Activated CD4-positive, alpha-beta memory T cell treated with anti-CD3 and anti-CD28 coated beads for 36 hours (primary cell): ENCODE measurements around the gene CDRT15L2. TPM values are rescaled to one million over a fixed set of nuclear protein-coding genes. Genes with fewer than 3 reads are reported as not detected.
"Not testable (repeated sequence)": the region's sequence is repeated elsewhere in the genome, so short reads cannot be mapped to it uniquely, and the experiment has no call there.

Source experiments
- CTCF ChIA-PET: fragments of 350-600 bp; sonication (Branson Sonifier 250); formaldehyde crosslinking; loops from one replicate; lab custom pipeline; 2021; ENCODE audit warnings: antibody characterized with exemption, inconsistent platforms; lab: Charles Lee
- POLR2A ChIA-PET: fragments of 350-600 bp; sonication (Branson Sonifier 250); formaldehyde crosslinking; loops from one replicate; lab custom pipeline; 2021; ENCODE audit warnings: antibody characterized with exemption; lab: Charles Lee
- DNase-seq: peaks from one replicate; pipeline ENCODE4 v3.0.0-alpha.2; 2020
- H3K27ac Mint-ChIP-seq: one replicate; pipeline ENCODE4 v1.8.0; 2021; ENCODE audit warnings: mixed read lengths
- H3K27me3 Mint-ChIP-seq: one replicate; pipeline ENCODE4 v1.8.0; 2021; ENCODE audit warnings: mixed read lengths
- H3K36me3 Mint-ChIP-seq: one replicate; pipeline ENCODE4 v1.8.0; 2021; ENCODE audit warnings: mixed read lengths
- H3K4me1 Mint-ChIP-seq: one replicate; pipeline ENCODE4 v1.8.0; 2021; ENCODE audit warnings: low read depth, mixed read lengths
- H3K4me3 Mint-ChIP-seq: one replicate; pipeline ENCODE4 v1.8.0; 2021; ENCODE audit warnings: mild to moderate bottlenecking, mixed read lengths
- H3K9me3 Mint-ChIP-seq: one replicate; pipeline ENCODE4 v1.8.0; 2021; ENCODE audit warnings: mixed read lengths
- intact Hi-C: fragments of 100-400 bp; cut with micrococcal nuclease; formaldehyde crosslinking; loops from one replicate; pipeline ENCODE4 v1.15.1; 2023
- total RNA-seq, 2 experiments: library from RNA; stranded (reverse); gene quantifications; one replicate each; pipeline ENCODE4 v1.2.3, GENCODE V29; 2021

The CDRT15L2 gene
- total RNA-seq, 2 experiments from 2014 or later: not detected

DNA sequence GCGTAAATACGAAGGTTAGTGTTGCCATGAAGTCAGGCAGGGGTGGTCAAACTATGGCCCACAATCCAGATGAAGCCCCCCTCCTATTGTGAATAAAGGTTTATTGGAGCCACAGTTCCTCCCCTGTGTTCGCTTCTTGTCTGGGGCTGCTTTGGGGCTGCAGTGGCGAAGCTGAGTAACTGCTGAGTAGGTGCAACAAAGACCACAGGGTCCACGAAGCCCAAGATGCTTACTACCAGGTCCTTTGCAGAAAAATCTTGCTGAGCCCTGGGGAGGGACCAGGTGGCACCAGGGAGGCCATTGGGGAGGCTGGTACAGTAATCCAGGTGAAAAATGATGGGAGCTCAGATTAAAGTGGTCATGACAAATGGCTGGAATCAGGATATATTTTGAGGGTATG is 21.4 kb upstream of the CDRT15L2 start:
- H3K27ac Mint-ChIP-seq, H3K4me3 Mint-ChIP-seq, POLR2A ChIA-PET, H3K9me3 Mint-ChIP-seq, DNase-seq, H3K4me1 Mint-ChIP-seq, H3K36me3 Mint-ChIP-seq, H3K27me3 Mint-ChIP-seq, CTCF ChIA-PET, intact Hi-C loops: not testable (repeated sequence)

DNA sequence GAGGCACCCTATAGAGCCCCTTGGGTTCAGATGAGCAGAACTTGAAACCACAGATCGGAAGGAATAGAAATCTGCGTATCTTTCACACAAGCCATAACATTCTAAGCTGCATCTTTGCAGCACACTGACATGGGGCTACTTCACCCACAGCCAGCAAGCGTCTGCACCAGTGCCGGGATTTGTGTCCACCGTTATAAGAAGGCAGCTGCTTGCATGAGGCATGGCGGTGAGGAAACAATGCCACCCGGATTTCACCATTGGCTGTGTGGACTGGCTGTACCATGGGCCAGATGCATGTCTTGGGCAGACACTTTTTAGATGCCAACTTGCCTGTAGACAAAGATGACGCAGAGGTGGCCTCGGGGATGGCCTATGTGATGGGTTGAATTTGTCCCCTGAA is 20.5 kb upstream of the CDRT15L2 start:
- H3K9me3 Mint-ChIP-seq, POLR2A ChIA-PET, H3K27ac Mint-ChIP-seq: not testable (repeated sequence)

DNA sequence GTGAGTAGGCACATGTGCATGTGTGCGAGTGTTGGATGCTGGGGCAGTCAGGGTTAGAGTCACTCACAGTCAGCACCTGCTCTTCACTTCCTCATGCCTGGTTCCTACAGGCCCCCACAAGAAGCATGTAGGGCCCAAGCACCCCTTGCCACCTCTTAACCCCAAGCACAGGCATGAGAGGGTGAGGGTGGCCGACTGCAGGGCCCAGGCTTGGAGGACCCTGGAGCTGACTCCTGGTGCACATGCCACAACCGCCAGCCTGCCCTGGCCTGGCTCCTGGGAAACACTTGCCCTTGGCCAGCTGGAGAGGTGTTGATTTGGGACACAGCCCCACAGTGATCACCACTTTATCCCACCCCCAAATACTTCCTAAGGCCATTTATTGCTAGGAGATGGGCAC is 16.9 kb upstream of the CDRT15L2 start:
- no peak for DNase-seq
- no peak overlapping the region for H3K27ac Mint-ChIP-seq
- POLR2A ChIA-PET: no interaction called here
- no peaks in the 10 kb centered on the region for H3K9me3 Mint-ChIP-seq
- intact Hi-C loops: no loop called here
- CTCF ChIA-PET: no interaction called here
- H3K36me3 Mint-ChIP-seq: no peaks in the 10 kb centered on the region
- H3K27me3 Mint-ChIP-seq: peaks cover 1% of the 10 kb centered on the region
- H3K4me3 Mint-ChIP-seq: no peak overlapping the region
- H3K4me1 Mint-ChIP-seq: no peaks in the 10 kb centered on the region

More for the DNA sequence above, 20.5 kb upstream of the CDRT15L2 start:
- CTCF ChIA-PET, DNase-seq, H3K27me3 Mint-ChIP-seq, H3K4me1 Mint-ChIP-seq, H3K4me3 Mint-ChIP-seq, H3K36me3 Mint-ChIP-seq, intact Hi-C loops: not testable (repeated sequence)

DNA sequence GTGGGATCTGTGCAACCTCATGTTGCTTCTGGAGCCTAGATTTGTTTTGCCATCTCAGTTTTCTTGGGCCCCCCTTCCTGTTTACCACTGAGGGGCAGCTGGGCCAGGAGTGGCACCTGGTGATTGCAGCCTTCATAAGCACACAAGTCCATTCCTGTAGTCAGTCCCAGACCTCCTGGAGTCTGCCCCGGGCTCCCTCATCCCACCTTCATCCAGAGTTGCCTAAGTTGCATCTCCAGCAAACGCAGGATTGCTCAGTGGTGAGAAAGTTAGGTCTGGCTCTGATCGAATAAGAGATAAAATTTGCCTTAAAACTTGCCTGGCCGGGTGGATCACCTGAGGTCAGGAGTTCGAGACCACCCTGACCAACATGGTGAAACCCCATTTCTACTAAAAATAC is 14.3 kb upstream of the CDRT15L2 start:
- POLR2A ChIA-PET, CTCF ChIA-PET, H3K27me3 Mint-ChIP-seq, intact Hi-C loops, H3K4me3 Mint-ChIP-seq, H3K9me3 Mint-ChIP-seq, H3K27ac Mint-ChIP-seq, DNase-seq, H3K36me3 Mint-ChIP-seq, H3K4me1 Mint-ChIP-seq: not testable (repeated sequence)

DNA sequence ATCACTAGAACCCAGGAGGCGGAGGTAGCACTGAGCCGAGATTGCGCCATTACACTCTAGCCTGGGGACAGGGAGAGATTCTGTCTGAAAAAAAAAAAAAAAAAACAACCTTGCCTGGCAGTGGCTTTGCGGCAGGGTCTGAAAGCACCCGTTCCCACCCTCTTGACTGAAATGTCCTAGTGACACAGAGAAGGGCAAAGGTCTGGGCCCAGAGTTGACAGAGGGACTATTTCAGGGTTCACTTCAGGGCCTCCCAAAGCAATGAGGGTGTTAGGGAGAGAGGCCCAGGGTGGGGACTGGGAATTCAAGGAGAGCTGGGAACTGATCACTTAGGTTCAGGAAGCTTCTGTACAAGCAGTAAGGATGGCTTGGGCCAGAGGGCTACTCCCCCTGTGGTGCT is 13.8 kb upstream of the CDRT15L2 start:
- no peak for DNase-seq
- ChIA-PET CTCF (no interaction called here), POLR2A (no interaction called here)
- Mint-ChIP-seq H3K27ac (no peak overlapping the region), H3K36me3 (no peaks in the 10 kb centered on the region), H3K4me3 (no peak overlapping the region), H3K27me3 (peaks cover 1% of the 10 kb centered on the region), H3K9me3 (no peaks in the 10 kb centered on the region), H3K4me1 (no peaks in the 10 kb centered on the region)
- intact Hi-C loops: no loop called here

DNA sequence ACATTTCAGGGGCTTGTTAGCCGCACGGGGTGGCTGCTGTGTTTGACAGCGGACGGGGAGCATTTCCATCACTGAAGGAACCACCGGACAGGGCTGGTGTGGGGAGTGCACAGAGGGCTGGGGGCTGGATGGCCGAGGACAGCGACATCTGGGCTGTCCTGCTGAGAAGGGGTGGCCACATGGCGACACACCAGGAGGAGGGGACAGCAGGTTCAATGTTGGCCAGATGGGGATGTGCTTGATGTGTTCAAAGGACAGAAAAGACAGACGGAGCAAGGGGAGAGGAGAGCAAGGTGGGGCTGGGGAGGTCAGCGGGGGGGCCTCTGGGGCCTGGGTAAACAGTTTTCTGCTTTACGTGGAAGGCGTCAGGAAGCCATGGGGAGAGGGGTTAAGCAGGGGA is 12.8 kb upstream of the CDRT15L2 start:
- H3K27me3 Mint-ChIP-seq, CTCF ChIA-PET, POLR2A ChIA-PET: not testable (repeated sequence)

DNA sequence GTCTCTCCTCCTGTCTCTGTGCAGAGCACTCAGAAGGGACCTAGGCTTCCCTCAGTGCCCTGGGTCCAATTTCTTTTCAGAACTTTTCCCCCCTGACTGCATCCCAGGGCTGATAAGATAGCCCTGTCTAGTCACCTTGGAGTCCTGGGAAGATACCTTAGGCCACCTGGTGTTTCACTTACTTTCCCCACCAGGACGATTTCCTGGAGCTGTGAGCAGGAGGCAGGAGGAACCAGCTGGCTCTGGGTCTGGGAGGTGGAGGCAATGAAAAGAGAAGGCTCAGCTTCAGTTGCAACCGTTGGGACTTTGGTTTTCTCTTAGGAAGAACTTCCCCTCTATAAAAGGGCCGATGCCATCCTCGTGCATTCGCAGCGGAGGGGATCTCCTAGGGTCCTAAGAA is 12.1 kb upstream of the CDRT15L2 start:
- H3K4me3 Mint-ChIP-seq, H3K27me3 Mint-ChIP-seq, H3K36me3 Mint-ChIP-seq, DNase-seq, POLR2A ChIA-PET, CTCF ChIA-PET, H3K4me1 Mint-ChIP-seq, H3K9me3 Mint-ChIP-seq, H3K27ac Mint-ChIP-seq, intact Hi-C loops: not testable (repeated sequence)

More for the DNA sequence above, 12.8 kb upstream of the CDRT15L2 start:
- H3K4me1 Mint-ChIP-seq, H3K4me3 Mint-ChIP-seq, H3K27ac Mint-ChIP-seq, H3K36me3 Mint-ChIP-seq, intact Hi-C loops, DNase-seq, H3K9me3 Mint-ChIP-seq: not testable (repeated sequence)

DNA sequence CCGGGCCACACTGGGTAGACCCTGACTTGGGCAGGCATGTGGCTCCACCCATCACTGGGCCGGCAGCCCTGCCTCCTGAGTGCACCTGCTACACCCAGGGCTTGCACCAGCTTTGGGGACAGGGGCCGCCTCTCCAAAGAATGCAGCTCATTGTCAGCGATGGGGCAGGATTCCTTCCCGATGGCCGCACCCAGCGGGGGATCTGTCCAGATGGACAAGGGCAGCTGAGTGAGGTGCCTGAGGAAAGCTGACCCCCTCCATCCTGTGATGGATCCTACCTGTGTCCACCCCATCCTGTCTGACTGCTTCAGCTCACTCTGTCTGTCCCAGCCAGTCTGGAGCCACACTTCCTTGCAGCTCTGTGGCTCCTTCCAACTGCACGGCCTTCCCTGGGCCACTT is 10.9 kb upstream of the CDRT15L2 start:
- POLR2A ChIA-PET, H3K9me3 Mint-ChIP-seq, intact Hi-C loops, DNase-seq, H3K4me1 Mint-ChIP-seq, H3K27me3 Mint-ChIP-seq, H3K27ac Mint-ChIP-seq, H3K36me3 Mint-ChIP-seq, H3K4me3 Mint-ChIP-seq, CTCF ChIA-PET: not testable (repeated sequence)

DNA sequence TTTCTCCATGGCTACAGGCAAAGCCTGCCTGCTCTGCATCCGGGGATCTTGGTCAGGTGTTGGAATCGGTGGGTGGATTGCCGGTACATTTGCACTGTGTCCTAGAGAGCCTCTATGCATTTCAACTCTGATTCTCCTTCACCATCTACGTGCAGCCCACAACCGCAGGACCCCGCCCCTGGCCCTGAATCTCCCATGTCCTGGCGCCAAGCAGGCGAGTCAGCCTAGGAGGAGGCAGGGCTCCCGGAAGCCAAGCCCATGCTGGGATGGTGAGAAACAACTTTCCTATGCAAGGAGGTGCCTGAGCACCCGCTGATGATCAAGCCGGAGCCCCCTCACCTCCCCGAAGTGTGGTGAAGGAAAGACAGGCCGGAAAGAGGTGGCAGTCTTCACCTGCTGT is 7.9 kb upstream of the CDRT15L2 start:
- H3K27me3 Mint-ChIP-seq, H3K4me1 Mint-ChIP-seq, H3K9me3 Mint-ChIP-seq, H3K36me3 Mint-ChIP-seq, H3K4me3 Mint-ChIP-seq, POLR2A ChIA-PET, CTCF ChIA-PET, intact Hi-C loops, H3K27ac Mint-ChIP-seq, DNase-seq: not testable (repeated sequence)

DNA sequence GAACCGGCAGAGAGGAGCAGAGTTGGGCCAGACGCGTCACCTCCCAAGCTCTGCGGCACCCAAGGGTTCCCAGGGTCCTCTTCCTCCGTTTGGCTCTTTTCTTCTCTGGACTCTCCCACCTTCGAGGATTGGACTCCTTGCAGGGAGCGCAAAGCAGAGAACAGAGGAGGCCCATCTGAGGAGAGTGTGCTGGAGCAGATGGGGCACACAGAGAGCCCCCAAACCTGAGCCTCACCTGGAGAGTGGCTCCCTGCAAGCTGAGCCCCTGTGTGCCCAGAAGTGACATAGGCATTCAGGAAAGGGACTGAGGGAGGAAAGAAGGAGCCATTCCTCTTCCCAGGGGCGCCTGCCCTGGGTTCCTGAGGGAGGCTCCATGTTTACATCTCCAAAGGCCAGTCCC is 6.3 kb upstream of the CDRT15L2 start:
- CTCF ChIA-PET, H3K27ac Mint-ChIP-seq, H3K9me3 Mint-ChIP-seq, intact Hi-C loops, POLR2A ChIA-PET, H3K36me3 Mint-ChIP-seq, H3K27me3 Mint-ChIP-seq, DNase-seq, H3K4me1 Mint-ChIP-seq, H3K4me3 Mint-ChIP-seq: not testable (repeated sequence)

DNA sequence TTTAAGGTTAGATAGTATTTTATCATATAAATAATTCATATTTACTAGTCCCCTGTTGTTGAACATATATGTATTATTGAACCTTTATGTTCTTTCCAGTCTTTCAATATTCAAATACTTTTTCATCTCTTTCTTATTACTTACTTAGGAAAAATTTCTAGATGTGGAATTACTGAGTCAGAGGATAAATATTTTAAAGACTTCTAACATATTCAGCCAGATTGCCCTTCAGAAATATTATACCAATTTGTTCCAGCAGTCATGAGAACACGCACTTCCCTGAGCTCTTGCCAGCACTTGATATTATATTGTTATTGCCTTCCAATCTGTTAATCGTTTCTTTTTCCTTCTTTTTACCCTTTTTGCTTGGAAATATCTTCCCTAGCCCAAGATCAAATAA is 4.5 kb upstream of the CDRT15L2 start:
- CTCF ChIA-PET, H3K9me3 Mint-ChIP-seq, H3K4me3 Mint-ChIP-seq, intact Hi-C loops, H3K4me1 Mint-ChIP-seq, H3K27me3 Mint-ChIP-seq, H3K36me3 Mint-ChIP-seq, DNase-seq, POLR2A ChIA-PET, H3K27ac Mint-ChIP-seq: not testable (repeated sequence)

DNA sequence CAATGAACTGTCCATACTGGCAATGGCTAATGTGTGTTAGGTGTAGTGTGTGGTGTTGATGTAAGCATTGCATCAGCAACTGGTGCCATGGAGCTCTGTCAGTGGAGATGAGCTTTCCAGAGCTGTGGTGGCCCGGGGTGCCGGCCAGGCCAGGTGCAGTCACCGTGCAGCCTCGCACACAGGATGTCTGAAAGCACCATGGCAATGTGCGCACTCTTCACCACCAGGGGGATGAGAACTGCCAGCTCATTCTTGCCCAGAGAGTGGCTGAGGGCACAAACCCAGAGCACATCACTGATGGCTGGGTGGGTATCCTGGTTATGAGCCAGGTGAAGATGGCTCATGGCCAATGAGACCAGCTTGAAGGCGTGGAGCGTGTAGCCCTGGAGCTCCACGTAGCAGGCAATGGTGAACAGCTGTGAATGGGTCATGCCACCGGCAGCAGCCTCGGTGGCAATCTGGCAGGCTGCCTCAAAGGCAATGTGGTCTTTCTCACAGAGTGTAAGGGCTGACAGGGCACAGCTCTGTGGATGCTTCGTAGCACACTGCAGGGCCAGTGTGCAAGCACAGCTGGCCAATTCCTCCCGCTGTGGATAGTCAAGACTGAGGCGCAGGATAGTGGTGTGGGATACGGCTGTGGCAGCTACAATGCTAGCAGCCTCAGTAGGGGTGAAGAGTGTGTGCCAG is 4.5 kb downstream of the CDRT15L2 start:
- H3K4me3 Mint-ChIP-seq, H3K27me3 Mint-ChIP-seq, DNase-seq, H3K9me3 Mint-ChIP-seq, H3K4me1 Mint-ChIP-seq, intact Hi-C loops, CTCF ChIA-PET, H3K36me3 Mint-ChIP-seq, POLR2A ChIA-PET, H3K27ac Mint-ChIP-seq: not testable (repeated sequence)

DNA sequence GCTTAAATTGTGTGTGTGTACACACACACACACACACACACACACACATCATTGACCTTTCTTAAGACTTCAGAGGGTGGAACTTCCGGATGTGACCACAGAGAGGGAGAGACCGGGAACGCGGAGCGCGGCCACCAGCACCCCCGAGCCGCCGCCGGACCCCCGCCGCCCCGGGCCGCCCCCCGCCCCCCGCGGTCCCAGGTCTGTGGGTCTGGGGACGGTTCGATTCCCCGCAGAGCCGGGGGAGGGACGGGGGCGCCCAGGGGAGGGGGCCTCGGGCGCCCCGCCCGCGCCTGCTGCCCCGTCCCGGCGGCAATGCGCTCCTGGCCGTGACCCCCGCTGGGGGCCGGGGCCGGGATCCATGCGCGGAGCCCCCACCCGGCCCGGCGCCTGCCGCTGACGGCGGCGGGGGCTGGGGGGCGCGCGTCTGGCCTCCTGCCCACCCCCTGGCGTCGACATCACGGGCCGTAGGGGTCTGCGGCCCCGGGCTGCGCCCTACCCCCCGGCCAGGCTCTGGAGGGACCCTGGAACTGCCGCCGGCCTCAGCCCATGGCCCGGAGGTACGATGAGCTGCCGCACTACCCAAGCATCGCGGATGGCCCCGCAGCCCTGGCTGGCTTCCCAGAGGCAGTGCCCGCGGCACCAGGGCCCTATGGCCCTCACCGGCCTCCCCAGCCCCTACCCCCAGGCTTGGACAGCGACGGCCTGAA is 9.4 kb downstream of the CDRT15L2 start:
- POLR2A ChIA-PET, H3K27ac Mint-ChIP-seq, H3K9me3 Mint-ChIP-seq, H3K4me1 Mint-ChIP-seq, H3K27me3 Mint-ChIP-seq, H3K36me3 Mint-ChIP-seq, DNase-seq, intact Hi-C loops, H3K4me3 Mint-ChIP-seq, CTCF ChIA-PET: not testable (repeated sequence)
